Measurements from ENCODE around the gene WASHC4. TPM values are rescaled to one million over a fixed set of nuclear protein-coding genes. Genes with fewer than 3 reads are reported as not detected.
"Not testable (repeated sequence)": the region's sequence is repeated elsewhere in the genome, so short reads cannot be mapped to it uniquely, and the experiment has no call there.

The WASHC4 gene
- total and polyA plus RNA-seq, 9 donors = 23.5 to 43.5 (median 29.1) TPM

- 40% methylated on average over 2 of the region's 4 CpGs for WGBS (ENCODE audit: insufficient coverage)
- DNase-seq = no peak
Observed at GRCh38 chr12:105091476-105092206, 15.9 kb upstream of the WASHC4 start.

GRCh38 chr12:105092336-105092735 is 15.2 kb upstream of the WASHC4 start:
- 32% methylated on average over 12 of the region's 13 CpGs for WGBS (ENCODE audit: insufficient coverage)
- peaks cover 5% of the 10 kb centered on the region for H3K27me3 ChIP-seq (ENCODE audit: control insufficient read depth, insufficient read depth, low read length)
- no peak overlapping the region for H3K27ac ChIP-seq (ENCODE audit: low read length)

More at GRCh38 chr12:105091476-105092206, 15.9 kb upstream of the WASHC4 start:
- Histone ChIP-seq H3K9me3 (replicated peaks; ENCODE audit: control insufficient read depth, low read depth, low read length) (peaks cover 5% of the 10 kb centered on the region), H3K27me3 (ENCODE audit: control insufficient read depth, insufficient read depth, low read length) (peaks cover 5% of the 10 kb centered on the region), H3K36me3 (ENCODE audit: control insufficient read depth, insufficient read depth, low read length) (no peaks in the 10 kb centered on the region), H3K27ac (ENCODE audit: low read length) (no peak overlapping the region), H3K4me1 (ENCODE audit: control insufficient read depth, insufficient read depth, low read length) (no peaks in the 10 kb centered on the region), H3K4me3 (ENCODE audit: low read length) (no peak overlapping the region)

GRCh38 chr12:105095338-105095737 is 12.2 kb upstream of the WASHC4 start:
- not testable (repeated sequence) for H3K27ac ChIP-seq (ENCODE audit: low read length); H3K4me3 ChIP-seq (ENCODE audit: low read length); H3K4me1 ChIP-seq (ENCODE audit: control insufficient read depth, insufficient read depth, low read length); H3K27me3 ChIP-seq (ENCODE audit: control insufficient read depth, insufficient read depth, low read length); H3K36me3 ChIP-seq (ENCODE audit: control insufficient read depth, insufficient read depth, low read length); H3K9me3 ChIP-seq (replicated peaks; ENCODE audit: control insufficient read depth, low read depth, low read length); DNase-seq
- 88% methylated on average over 1 of the region's 5 CpGs for WGBS (ENCODE audit: insufficient coverage)

More at GRCh38 chr12:105092336-105092735, 15.2 kb upstream of the WASHC4 start:
- no peak overlapping the region for H3K4me3 ChIP-seq (ENCODE audit: low read length)
- H3K36me3 ChIP-seq (ENCODE audit: control insufficient read depth, insufficient read depth, low read length) = no peaks in the 10 kb centered on the region
- peaks cover 5% of the 10 kb centered on the region for H3K9me3 ChIP-seq (replicated peaks; ENCODE audit: control insufficient read depth, low read depth, low read length)
- DNase-seq = no peak
- no peaks in the 10 kb centered on the region for H3K4me1 ChIP-seq (ENCODE audit: control insufficient read depth, insufficient read depth, low read length)

- Histone ChIP-seq H3K36me3 (ENCODE audit: control insufficient read depth, insufficient read depth, low read length) (no peaks in the 10 kb centered on the region), H3K4me3 (ENCODE audit: low read length) (no peak overlapping the region), H3K9me3 (replicated peaks; ENCODE audit: control insufficient read depth, low read depth, low read length) (peaks cover 5% of the 10 kb centered on the region), H3K27ac (ENCODE audit: low read length) (no peak overlapping the region), H3K27me3 (ENCODE audit: control insufficient read depth, insufficient read depth, low read length) (no peaks in the 10 kb centered on the region), H3K4me1 (ENCODE audit: control insufficient read depth, insufficient read depth, low read length) (no peaks in the 10 kb centered on the region)
- DNase-seq = no peak
- 100% methylated on average over 1 of the region's 1 CpG for WGBS (ENCODE audit: insufficient coverage)
Observed at GRCh38 chr12:105099356-105099755, 8.2 kb upstream of the WASHC4 start.

- 89% methylated on average over 5 of the region's 7 CpGs for WGBS (ENCODE audit: insufficient coverage)
- Histone ChIP-seq H3K9me3 (replicated peaks; ENCODE audit: control insufficient read depth, low read depth, low read length) (peaks cover 3% of the 10 kb centered on the region), H3K27ac (ENCODE audit: low read length) (no peak overlapping the region), H3K27me3 (ENCODE audit: control insufficient read depth, insufficient read depth, low read length) (no peaks in the 10 kb centered on the region), H3K4me3 (ENCODE audit: low read length) (no peak overlapping the region), H3K36me3 (ENCODE audit: control insufficient read depth, insufficient read depth, low read length) (no peaks in the 10 kb centered on the region), H3K4me1 (ENCODE audit: control insufficient read depth, insufficient read depth, low read length) (no peaks in the 10 kb centered on the region)
- DNase-seq = no peak
Observed at GRCh38 chr12:105100207-105100985, 7.1 kb upstream of the WASHC4 start.

GRCh38 chr12:105100998-105101397 is 6.5 kb upstream of the WASHC4 start:
- Histone ChIP-seq H3K4me1 (ENCODE audit: control insufficient read depth, insufficient read depth, low read length) (no peaks in the 10 kb centered on the region), H3K4me3 (ENCODE audit: low read length) (no peak overlapping the region), H3K36me3 (ENCODE audit: control insufficient read depth, insufficient read depth, low read length) (no peaks in the 10 kb centered on the region), H3K27ac (ENCODE audit: low read length) (no peak overlapping the region), H3K27me3 (ENCODE audit: control insufficient read depth, insufficient read depth, low read length) (no peaks in the 10 kb centered on the region), H3K9me3 (replicated peaks; ENCODE audit: control insufficient read depth, low read depth, low read length) (peaks cover 2% of the 10 kb centered on the region)
- DNase-seq = no peak

GRCh38 chr12:105102673-105103072 is 4.9 kb upstream of the WASHC4 start:
- H3K27me3 ChIP-seq (ENCODE audit: control insufficient read depth, insufficient read depth, low read length) = no peaks in the 10 kb centered on the region

GRCh38 chr12:105104762-105105161 is 2.8 kb upstream of the WASHC4 start:
- Histone ChIP-seq H3K4me1 (ENCODE audit: control insufficient read depth, insufficient read depth, low read length) (peaks cover 3% of the 10 kb centered on the region), H3K4me3 (ENCODE audit: low read length) (no peak overlapping the region), H3K27ac (ENCODE audit: low read length) (no peak overlapping the region), H3K36me3 (ENCODE audit: control insufficient read depth, insufficient read depth, low read length) (no peaks in the 10 kb centered on the region), H3K27me3 (ENCODE audit: control insufficient read depth, insufficient read depth, low read length) (no peaks in the 10 kb centered on the region), H3K9me3 (replicated peaks; ENCODE audit: control insufficient read depth, low read depth, low read length) (peaks cover 2% of the 10 kb centered on the region)
- no peak for DNase-seq
- WGBS (ENCODE audit: insufficient coverage) = no CpG with 5 or more reads among the region's 1 CpG

More at GRCh38 chr12:105102673-105103072, 4.9 kb upstream of the WASHC4 start:
- H3K36me3 ChIP-seq (ENCODE audit: control insufficient read depth, insufficient read depth, low read length) = no peaks in the 10 kb centered on the region
- H3K4me3 ChIP-seq (ENCODE audit: low read length) = no peak overlapping the region
- peaks cover 2% of the 10 kb centered on the region for H3K9me3 ChIP-seq (replicated peaks; ENCODE audit: control insufficient read depth, low read depth, low read length)
- H3K4me1 ChIP-seq (ENCODE audit: control insufficient read depth, insufficient read depth, low read length) = no peaks in the 10 kb centered on the region
- DNase-seq = no peak
- H3K27ac ChIP-seq (ENCODE audit: low read length) = no peak overlapping the region

GRCh38 chr12:105106621-105107020 is 910 bp upstream of the WASHC4 start:
- Histone ChIP-seq H3K4me1 (ENCODE audit: control insufficient read depth, insufficient read depth, low read length) (peaks cover 4% of the 10 kb centered on the region), H3K27me3 (ENCODE audit: control insufficient read depth, insufficient read depth, low read length) (no peaks in the 10 kb centered on the region), H3K4me3 (ENCODE audit: low read length) (peak overlapping the region; percentile 89), H3K9me3 (replicated peaks; ENCODE audit: control insufficient read depth, low read depth, low read length) (peaks cover 2% of the 10 kb centered on the region), H3K36me3 (ENCODE audit: control insufficient read depth, insufficient read depth, low read length) (no peaks in the 10 kb centered on the region), H3K27ac (ENCODE audit: low read length) (no peak overlapping the region)
- 100% methylated on average over 1 of the region's 7 CpGs for WGBS (ENCODE audit: insufficient coverage)
- DNase-seq = no peak

GRCh38 chr12:105107171-105107493 is 399 bp upstream of the WASHC4 start:
- Histone ChIP-seq H3K27me3 (ENCODE audit: control insufficient read depth, insufficient read depth, low read length) (no peaks in the 10 kb centered on the region), H3K36me3 (ENCODE audit: control insufficient read depth, insufficient read depth, low read length) (no peaks in the 10 kb centered on the region), H3K4me3 (ENCODE audit: low read length) (peak overlapping the region; percentile 89), H3K27ac (ENCODE audit: low read length) (peak overlapping the region; percentile 91), H3K4me1 (ENCODE audit: control insufficient read depth, insufficient read depth, low read length) (peaks cover 4% of the 10 kb centered on the region), H3K9me3 (replicated peaks; ENCODE audit: control insufficient read depth, low read depth, low read length) (peaks cover 2% of the 10 kb centered on the region)
- 0% methylated on average over 1 of the region's 15 CpGs for WGBS (ENCODE audit: insufficient coverage)
- DNase-seq = no peak
